IPS-NIHi7 (cell line): ENCODE data around the gene ACTN1.
"Not testable (repeated sequence)": the region's sequence is repeated elsewhere in the genome, so short reads cannot be mapped to it uniquely, and the experiment has no call there.

ENCODE experiments used
- DNase-seq: peaks from one replicate; pipeline ENCODE4 v3.0.0; 2012; ENCODE audit warnings: mixed read lengths; ENCODE audit errors: extremely low spot score

Gene ACTN1

DNA sequence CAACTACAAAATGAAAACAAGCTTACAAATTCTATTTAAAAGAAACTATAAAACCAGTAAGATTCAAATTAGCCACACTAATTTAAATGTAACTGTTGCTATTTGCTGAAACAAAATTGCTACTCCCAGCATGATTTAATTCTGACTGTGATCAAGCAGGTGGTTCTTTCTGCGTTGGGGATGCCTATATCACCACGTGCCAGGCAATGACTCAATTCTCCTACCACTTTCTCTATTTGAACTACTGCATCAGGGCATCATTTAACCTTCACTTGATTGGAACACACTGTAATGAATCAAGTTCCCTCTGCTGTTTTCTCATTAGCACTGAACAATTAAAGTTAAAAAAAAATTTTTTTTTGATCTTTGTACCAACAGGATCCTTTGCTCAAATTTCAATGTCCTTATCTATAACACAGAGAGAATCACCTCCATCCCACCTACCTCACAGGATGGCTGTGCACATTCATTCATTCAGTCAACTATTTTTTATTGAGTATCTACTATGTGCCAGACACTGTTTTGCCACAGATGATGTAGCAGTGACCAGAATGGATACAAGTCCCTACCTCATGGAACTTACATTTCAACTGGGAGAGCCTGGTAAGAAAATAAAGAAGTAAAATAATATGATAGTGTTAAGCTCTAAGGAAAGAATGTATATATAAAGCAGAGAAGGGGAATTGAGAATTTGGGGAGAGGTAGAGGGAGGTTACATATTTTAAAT, 8.0 kb upstream of the ACTN1 start:
- no peak for DNase-seq

DNA sequence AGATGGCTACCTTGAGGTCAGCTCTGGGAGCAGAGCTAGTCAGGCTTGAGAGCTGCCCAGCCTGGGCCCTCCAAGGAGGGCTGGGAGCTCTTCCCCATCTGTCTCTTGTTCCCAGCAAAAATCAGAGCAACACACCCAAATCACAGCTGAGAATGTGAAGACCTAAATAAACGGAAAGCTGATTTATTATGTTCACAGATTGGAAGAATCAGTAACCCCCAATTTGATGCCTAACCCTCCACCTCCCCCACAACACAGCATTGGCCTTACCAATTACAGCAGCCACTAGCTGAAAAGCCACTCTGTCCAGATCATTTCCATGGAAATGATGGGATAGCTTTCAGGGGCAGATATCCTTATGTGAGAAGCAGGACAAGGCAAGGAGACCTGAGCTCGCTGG, 7.1 kb upstream of the ACTN1 start:
- DNase-seq: no peak

DNA sequence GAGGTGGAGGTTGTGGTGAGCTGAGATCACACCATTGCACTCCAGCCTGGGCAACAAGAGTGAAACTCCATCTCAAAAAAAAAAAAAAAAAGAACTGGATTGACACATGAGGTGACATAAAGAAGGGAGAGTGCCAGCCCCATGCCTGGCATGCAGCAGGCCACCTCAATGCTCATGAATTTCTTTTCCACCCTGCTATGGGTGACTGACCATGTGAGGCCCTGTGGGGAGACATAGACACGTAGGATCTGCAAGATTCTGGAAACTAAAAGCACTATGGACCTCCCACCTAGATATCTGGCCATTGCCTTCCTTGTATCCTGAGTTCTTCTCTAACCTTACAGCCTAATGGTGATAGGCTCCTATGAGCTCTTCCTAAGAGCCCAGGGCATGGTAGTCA, 5.6 kb upstream of the ACTN1 start:
- DNase-seq: no peak

DNA sequence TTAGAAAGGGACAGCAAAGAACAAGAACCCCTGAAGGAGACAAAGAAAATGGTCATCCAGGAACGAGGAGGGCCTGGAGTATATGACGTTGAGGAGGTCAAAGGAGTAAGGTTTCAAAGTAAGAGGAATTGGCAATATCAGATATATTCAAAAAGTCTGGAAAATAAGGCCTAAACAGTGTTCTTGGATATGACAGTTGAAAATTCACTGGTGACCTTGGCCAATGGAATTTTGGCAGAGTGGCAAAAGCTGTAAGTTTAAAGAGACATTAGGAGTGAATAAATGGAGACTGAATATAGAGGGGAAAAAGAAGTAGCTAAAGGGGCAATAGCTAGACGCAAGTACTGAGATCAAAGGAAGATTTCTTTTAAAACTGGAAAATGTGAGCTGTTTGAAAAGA, 4.1 kb upstream of the ACTN1 start:
- DNase-seq: no peak

DNA sequence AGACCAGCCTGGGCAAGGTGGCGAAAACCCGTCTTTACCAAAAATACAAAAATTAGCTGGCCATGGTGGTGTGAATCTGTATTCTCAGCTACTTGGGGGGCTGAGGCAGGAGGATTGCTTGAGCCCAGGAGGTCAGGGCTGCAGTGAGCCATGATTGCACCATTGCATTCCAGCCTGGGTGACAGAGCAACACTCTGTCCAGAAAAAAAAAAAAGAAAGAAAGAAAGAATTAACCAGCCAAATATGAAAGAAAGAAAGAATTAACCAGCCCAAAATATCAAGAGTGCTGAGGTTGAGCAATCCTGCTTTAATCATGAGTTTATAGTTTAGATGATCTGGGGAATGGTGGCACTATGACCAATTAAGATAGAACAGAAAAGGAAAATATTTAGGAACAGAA, 3.5 kb upstream of the ACTN1 start:
- no peak for DNase-seq

DNA sequence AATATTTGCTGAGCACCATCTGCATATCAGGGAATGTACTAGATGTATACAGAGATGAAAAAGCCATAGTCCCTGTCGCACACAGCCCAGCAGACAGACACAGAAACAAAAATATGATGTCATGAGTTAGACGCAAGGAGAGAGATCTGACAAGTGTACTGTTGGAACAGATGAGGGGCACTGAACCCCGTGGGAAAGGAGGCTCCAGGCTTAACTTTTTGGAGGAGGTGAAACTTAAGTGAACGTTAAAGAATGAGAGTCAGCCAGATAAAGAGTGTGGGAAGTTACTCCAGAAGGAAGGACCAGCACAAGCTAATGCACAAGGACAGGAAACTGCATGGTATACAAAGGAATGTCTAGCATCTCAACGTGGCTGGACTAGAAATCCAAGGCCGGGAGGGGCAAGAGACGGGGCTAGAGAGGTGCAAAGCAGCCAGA, 2.5 kb upstream of the ACTN1 start:
- no peak for DNase-seq

DNA sequence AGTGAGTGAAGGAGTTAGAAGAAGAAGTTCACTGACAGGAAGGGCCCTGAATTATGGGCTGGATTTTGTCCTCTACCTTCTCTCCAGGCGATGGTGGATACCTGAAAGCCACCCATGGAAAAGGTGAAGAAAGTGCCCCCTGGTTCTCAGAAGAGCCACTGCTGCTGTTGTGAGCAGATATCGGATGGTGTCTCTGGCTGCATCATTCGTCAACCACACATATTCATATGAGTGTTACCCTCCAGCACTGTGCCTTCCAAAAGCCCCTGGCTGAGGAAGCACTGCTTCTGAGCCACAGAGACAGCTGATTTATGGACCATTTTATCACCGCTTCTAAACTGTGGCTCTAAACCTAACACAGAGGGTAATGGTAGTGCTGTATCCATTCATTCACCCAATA, 2.0 kb upstream of the ACTN1 start:
- DNase-seq: no peak

DNA sequence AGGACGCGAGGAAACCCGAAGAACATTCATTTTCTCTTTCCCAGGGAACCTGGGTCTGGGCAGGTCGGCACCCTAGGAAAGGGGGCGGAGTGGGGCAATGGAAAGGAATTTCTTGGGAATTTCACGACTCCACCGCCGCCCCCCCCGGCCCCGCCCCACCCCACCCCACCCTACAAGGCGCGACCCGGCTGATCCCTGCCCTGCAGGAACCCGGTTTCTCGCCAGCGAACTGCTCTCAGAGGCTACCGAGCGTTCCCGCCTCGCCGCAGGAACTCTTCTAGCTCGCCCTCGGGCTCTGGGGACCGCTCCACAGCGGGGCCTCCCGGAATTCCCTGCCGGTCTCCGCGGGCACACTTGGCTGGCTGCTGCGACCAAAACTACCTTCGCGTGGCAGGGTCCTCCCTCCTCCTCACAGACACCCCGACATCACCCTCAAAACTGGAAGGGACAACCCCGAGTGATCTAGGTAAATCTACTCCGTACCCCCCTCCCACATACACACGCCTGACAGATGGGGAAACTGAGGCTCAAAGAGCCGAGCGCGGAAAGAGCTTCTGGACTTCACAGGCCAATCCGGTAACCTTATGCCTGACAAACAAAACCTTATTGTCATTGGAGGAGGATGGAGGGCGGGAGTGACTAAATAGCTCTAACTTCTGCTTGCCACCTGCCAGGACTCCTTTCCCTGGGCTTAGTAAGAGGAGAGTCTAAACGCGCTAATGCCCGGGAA, 785 bp upstream of the ACTN1 start:
- peak; percentile 71 for DNase-seq

DNA sequence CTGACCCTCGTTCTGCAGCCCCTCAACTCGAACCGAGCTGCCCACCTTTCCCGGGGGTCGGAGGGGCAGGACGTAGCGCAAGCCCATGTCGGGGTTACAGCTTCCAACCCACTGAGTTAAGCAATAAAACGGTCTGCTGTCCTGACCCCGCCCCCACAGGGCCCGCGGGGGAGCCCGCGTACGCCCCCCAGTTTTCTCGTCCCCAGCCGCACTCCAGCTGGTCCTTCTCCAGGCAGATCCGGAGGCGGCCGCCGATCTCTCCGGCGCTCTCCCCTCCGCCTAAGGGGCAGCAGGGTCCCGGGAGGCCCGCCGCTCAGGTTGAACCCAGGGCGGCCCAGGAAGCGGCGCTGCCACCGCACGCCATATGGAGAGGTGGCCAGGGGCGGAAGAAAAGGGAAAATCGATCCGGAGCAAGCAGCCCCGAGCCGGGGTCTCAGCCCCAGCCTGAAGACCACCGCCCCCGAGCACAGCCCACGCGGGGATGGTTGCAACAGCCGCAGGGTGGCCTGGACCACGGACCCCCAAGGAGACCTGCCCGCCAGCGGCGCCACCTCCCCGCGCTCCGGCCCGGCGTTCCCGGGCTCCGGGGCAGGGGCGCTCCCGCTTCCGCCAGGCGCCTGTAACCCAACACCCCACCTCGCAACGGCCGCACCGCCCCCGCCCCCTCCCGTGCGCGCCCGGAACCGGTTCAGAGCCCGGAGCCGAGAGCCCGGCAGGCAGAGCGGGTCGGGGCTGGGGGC, 760 bp downstream of the ACTN1 start:
- peak; percentile 75 for DNase-seq

DNA sequence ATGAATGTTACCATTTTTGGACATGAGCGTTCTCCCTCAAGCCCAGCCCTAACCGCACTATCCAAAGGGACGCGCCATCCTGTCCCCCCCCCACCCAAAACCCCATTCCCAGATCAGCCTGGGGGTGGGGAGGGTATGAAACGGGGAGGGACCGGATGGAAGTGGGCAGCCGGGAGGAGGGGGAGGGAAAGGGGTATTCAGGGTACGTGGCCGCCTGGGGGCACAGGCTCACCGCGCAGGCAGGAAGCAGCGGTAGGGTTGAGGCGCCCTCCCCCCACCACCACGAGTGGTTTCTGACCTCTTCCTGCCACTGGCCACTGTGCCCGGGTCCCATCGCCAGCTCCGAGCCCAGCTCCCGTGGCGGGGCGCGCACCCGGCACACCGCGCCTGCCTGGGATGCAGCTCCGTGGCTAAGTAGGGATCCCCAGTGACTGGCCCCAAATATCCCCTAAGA, 1.4 kb downstream of the ACTN1 start:
- peak; percentile 67 for DNase-seq

DNA sequence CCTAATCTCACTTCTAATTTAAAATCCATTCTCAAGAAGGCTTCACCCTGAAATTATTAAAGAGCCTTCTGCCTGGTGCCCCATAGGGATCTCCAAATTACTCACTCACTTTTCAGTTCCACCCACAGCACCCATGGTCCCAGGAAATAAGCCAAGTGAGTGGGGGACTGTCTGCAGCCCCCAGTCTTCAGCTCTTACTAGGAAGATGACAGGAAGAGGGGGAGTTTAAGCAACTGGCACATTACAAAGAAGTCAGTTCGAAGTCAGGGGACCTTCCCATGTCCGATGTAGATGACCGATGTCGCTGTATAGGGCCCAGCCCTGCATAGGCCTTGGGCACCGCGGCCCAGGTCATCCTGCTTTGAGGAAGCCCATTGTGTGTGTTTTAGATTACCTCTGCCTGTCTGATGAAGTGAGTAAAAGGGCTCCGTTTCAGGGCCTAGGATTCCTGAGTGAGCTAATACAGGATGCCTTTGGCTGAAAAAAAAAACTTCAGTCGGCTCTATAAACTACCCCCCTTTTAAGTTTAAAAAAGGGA, 1.9 kb downstream of the ACTN1 start:
- no peak for DNase-seq

DNA sequence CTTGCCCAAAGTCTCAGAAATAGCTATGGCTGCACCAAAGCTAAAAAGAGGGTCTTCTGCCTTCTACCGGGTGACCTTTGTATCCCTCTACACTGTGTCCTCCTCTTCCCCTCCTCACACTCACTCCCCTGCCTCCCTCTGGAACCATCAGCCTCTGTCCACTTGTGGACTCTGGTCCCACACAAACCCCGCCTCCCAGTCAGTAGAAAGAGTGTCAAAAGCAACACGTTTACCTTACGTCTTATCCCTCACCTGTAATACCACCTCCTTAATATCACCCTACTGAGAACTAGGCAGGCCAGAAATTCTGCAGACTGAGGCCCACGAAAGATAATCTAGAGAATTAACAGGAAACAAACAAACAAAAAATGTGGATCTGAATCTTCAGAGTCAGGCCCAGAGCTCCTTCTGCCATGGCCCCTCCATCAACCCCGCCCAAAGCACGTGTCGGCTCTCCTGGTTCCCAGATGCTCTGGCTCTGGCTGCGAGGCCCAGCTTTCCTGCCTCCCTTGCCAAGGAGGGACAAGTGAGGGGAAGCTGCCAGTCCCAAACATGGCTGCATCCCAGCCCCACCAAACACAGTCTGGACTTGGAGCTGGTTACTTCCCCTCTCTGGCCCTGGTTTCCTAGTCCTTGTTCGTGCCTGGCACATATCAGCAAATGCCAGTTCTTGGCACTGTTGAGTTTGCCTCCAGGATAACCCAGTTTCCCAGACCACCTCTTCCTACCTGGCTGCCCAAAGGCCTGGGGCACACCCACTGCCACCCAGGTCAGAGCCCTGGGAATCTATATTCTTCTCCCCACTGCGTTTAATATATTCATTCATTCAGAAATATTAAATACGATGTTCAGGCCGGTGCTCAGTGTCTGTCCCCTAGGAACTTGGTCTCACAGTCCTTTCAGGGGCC, 2.7 kb downstream of the ACTN1 start:
- no peak for DNase-seq

DNA sequence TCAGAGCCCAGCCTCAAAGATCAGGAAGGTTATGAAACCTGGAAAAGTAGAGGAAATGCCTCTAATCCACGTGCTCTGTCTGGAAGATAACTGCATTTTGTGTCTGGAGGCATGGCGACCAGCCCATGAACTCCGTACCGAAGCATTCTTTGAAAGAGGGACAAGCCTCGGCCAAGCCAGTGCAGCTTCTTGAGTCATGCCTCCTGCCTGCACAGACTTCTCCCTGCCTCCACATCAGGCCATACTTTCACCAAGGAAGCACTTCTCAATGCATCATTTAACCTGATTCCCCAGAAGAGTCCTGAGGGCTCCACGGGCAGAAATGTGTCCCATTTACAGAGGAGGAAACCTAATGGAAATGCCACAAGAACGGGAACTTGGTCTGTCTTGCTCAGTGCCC, 3.4 kb downstream of the ACTN1 start:
- DNase-seq: no peak

DNA sequence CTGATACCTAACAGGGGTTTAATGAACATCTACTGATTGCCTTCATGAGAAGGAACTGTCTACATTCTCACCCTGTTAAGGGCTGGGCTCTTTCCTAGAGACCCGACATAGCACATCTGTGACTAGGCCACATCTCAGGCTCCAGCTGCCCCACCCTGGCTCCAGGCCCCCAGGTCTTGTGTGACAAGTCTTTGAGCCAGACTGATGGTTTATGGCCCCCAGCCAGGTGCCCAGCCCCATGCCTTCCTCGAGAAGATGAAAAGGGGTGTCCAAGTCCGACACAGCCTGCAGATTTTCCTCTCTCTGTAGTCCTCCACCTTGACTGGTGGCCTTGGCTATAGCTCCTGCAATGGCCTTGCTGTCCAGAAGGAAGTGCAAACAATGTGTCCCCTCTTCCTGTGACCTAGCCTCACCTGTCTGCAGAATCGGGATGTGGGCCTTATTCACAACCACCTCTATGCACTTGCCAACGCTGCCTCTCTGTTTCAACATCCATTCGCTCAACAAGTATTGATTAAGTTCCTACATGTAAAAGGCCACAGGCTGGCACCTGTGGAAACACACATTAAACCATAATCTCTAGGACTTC, 4.2 kb downstream of the ACTN1 start:
- no peak for DNase-seq

DNA sequence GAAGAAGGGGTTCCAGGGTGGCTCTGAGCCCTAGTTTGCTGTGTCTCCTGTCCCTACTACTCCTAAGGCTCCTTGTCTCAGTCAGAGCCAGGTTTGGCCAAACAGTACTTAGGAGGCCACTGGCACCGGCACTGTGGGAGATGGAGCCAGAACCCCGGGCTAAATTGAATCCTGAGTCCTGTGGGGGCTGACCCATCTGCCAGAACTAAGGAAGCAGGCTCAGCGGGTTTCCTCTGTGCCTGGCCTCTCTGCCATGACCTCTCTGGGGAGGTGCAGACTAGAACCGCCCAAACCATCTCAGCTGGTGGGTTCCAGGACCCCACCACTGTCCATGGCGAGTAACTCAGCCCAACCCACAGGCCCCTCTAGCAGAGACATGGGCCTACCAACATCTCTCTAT, 5.5 kb downstream of the ACTN1 start:
- DNase-seq: no peak

DNA sequence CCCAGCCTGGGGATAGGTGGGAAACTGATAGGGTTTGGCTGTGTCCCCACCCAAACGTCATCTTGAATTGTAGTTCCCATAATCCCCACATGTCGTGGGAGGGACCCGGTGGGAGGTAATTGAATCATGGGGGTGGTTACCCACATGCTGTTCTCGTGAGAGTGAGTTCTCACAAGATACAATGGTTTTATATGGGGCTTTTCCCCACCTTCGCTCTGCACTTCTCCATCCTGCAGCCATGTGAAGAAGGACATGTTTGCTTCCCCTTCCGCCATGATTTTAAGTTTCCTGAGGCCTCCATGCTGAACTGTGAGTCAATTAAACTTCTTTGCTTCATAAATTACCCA, 5.9 kb downstream of the ACTN1 start:
- DNase-seq: not testable (repeated sequence)

DNA sequence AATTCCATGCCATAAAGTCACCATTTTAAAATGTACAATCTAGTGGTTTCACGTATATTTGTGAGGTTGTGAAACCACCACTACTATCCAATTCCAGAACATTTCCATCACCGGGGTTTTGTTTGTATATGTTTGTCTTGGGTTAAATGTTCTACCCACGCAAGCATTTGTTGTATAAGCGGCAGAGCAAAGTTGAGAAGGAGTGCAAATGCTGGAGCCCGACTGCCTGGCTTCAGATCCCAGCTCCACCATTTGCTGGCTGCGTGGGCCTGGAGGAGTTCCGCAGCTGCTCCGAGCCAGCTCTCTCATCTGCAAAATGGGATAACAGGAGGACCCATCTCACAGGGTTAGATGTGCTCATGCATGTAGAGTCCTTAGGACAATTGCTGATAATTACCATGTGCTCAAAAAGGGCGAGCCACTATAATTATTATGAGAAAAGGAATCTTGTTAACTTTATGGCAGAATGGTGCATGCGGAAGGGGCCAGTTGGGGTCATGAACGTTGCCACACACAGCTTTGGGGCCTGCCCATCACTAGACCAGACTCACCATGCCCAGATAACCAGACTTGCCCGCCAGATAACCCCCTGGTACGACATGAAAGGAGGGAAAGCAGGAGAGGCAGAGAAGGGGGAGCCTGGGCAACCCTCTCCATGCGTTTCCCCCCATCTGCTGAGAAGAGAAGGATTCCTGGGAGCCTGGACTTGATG, 6.4 kb downstream of the ACTN1 start:
- DNase-seq: no peak

DNA sequence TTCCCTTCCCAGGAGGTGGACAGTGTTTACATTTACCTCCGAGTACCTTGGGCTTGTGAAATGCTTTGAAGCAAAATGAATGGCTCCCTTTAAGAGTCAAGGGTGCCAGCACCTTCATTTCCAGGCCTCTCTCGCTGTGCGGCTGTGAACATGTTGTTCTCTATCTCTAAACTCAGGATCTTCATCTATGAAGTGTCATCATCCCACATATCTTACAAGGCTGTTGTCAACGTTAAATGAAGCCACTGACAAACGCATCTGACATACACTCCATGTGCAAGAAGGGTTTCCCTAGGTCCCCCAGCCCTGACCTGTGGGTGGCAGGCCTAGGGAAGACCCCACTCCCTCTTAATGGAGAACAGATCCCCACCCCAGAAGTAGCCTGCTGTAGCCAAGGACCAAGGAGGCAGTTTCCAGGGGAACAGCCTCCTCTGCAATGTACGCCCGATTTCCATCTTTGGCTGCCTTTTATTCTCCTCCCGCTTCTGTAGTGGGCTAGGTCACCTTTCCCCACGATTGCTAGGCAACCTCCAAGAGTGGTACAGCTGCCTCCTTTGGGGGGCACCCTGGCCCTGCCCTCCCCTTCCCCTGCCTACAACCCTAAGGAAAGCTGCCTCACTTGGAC, 7.6 kb downstream of the ACTN1 start:
- no peak for DNase-seq

DNA sequence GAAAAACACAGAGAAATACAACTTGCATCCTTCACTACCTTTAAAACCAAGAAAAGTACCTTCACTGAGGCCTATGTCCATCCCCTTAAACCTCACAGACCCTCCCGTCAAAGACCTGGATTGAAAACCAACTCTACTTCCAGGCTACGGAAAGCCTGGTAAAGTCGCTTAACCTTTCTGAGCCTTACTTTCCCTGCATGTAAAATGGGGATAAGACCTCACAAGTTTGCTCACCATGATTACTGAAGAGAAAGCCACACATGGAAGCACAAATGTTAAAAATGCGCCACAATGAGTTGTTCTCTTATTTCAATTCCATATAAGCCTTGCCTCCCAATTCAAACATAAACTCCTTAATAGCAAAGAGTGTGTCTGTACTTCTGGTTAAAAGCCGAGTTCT, 8.4 kb downstream of the ACTN1 start:
- no peak for DNase-seq

DNA sequence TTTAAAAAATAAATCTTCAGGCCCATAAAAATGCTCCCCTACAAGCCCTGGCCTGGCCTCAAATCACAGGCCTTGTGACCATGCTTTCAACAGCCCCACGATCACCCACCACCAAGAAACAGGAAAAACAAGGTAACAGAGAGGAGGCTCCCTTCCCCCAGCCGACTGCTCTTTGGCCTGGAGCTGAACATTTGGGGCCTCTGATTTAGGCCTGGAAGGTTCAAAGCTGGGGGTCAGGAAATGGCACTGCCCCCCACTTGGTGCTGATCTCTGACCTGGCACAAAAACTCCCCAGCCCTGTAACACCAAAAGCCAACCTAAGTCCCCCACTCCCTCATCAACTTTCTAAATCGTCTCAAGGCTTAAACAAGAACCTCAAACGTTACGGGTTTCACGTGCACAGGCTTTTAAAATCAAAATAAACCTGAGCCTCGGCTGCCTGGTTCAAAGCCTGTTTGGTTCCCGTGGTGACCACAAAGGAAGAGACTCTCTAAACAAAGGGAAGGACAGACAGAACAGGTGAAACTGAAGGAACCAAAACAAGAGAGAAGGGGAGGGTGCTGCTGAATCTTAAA, 9.0 kb downstream of the ACTN1 start:
- DNase-seq: no peak
